A549 (cell line): ENCODE results near the gene AFAP1.

ENCODE experiments used
- BCL3 ChIP-seq: fragments of >200 bp; sonication (Bioruptor Twin); formaldehyde crosslinking; IDR thresholded peaks from 3 replicates; pipeline ENCODE4 v1.6.1; 2016
- CHD2 ChIP-seq: fragments of 150-350 bp; IDR thresholded peaks from 2 replicates; pipeline ENCODE4 v1.6.1; 2014; ENCODE audit warnings: low read length; ENCODE audit not compliant: partially characterized antibody
- CTCF ChIP-seq: fragments of >200 bp; sonication (Bioruptor Twin); formaldehyde crosslinking; IDR thresholded peaks from 3 replicates; pipeline ENCODE4 v1.5.1; 2016
- POLR2A ChIP-seq: IDR thresholded peaks from 2 replicates; pipeline ENCODE4 v1.6.1; 2012; ENCODE audit warnings: mild to moderate bottlenecking, low read length
- REST ChIP-seq: fragments of 200-600 bp; sonication (generic); IDR thresholded peaks from 2 replicates; pipeline ENCODE4 v1.6.1; 2016; ENCODE audit warnings: antibody characterized with exemption, mild to moderate bottlenecking, moderate library complexity

GRCh38 chr4:7758476-7758875 is 181.2 kb downstream of the AFAP1 start:
- no peak for TF ChIP-seq BCL3
- no peak for TF ChIP-seq CHD2
- TF ChIP-seq CTCF = no peak
- no peak for TF ChIP-seq POLR2A
- TF ChIP-seq REST = no peak
